GM18907 (cell line): ENCODE data around the gene PTPRJ.
"Not testable (repeated sequence)": the region's sequence is repeated elsewhere in the genome, so short reads cannot be mapped to it uniquely, and the experiment has no call there.

Experiments used
- ATAC-seq: cut with Tn5 transposase; IDR thresholded peaks from one replicate; pipeline ENCODE4 v1.9.1; 2021; ENCODE audit warnings: mild to moderate bottlenecking, moderate library complexity; ENCODE audit not compliant: unreplicated experiment

PTPRJ gene

DNA sequence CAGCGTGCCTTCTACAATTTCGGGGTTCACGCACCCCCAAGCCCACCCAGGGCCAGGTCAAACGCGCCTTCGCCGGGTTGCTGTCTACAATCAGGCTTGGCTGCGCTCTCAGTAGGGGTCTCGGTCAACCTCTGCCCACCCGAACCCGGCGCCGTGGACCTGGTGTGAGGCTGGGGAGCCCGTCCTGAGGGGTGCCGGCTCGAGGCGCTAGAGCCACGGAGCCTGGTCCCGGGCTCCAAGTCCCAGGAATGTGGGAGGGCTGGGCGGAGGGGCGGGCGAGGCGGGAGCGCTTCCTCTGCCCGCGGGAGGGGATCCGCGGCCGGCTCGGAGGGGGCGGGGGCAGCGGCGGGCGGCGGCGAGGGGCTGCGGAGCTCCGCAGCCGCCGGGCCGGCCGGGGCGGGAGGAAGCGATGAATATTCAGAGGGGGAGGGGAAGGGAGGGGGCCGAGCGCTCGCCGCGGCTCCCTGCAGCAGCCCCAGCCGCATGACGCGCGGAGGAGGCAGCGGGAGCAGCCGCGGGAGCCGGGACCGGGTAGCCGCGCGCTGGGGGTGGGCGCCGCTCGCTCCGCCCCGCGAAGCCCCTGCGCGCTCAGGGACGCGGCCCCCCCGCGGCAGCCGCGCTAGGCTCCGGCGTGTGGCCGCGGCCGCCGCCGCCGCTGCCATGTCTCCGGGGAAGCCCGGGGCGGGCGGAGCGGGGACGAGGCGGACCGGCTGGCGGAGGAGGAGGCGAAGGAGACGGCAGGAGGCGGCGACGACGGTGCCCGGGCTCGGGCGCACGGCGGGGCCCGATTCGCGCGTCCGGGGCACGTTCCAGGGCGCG, at the start of gene PTPRJ:
Gene PTPRJ, plus strand, starts transcription at position 472 of the 819 bp plus-strand sequence. CDS start 354 bp downstream, outside the sequence.
- ATAC-seq = peak; percentile 55

DNA sequence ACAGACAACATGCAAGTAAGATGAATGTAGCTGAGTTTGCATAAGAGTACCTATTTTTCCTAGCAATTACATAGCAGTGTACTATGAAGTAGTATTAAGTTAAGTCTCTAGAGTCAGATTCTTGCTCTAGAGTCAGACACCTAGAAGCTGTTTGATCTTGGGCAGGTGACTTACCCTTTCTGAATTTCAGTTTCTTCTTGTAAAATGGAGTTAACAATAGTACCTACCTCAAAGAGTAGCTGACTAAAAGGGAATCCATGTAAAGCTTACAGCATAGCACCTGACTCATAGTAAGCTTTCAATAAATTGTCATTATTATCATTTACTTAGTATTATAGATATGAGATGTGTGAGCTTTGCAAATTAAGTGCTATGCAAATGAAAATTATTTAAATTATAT, 47.8 kb upstream of the PTPRJ start:
- ATAC-seq = no peak

DNA sequence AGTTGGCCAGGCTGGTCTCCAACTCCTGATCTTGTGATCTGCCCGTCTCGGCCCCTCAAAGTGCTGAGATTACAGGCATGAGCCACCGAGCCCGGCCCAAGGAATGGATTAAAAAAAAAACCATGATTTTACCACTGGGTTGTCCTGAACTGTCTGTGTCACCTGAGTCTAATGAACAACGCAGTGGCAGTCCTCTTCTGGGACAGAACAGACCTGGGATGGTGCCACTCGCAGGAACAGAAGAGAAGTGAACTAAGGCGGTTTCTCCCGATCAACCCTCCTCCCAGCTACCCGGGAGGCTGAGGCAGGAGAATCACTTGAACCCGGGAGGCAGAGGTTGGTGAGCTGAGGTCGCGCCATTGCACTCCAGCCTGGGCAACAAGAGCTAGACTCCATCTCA, 46.6 kb upstream of the PTPRJ start:
- not testable (repeated sequence) for ATAC-seq

DNA sequence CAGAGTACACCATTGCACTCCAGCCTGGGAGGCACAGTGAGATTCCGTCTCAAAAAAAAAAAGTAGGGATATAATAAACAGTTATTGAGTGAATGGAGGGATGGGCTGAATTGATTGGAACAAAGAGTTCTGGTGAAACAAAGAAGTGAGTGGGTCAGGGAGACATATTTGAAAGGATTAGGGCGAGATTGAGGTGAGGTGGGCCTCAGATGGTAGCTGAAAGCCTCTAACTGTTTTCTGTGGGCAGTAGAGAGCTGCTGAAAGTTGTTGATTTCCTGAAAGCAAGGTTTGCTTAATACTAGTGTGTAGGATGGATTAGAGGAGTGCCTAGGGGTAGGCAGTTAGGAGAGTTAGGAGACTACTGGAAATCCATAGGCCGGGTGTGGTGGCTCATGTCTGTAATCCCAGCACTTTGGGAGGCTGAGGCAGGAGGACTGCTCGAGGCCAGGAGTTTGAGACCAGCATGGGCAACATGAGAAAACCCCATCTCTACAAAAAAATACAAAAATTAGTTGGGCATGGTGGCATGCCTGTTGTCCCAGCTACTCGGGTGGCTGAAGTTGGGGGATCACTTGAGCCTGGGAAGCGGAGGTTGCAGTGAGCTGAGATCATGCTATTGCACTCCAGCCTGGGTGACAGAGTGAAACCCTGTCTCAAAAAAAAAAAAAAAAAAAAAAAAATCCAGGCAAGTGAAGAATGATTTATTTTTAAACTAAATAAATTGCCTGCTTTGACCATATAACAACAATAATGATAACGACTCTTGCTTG, 41.4 kb upstream of the PTPRJ start:
- ATAC-seq = no peak

DNA sequence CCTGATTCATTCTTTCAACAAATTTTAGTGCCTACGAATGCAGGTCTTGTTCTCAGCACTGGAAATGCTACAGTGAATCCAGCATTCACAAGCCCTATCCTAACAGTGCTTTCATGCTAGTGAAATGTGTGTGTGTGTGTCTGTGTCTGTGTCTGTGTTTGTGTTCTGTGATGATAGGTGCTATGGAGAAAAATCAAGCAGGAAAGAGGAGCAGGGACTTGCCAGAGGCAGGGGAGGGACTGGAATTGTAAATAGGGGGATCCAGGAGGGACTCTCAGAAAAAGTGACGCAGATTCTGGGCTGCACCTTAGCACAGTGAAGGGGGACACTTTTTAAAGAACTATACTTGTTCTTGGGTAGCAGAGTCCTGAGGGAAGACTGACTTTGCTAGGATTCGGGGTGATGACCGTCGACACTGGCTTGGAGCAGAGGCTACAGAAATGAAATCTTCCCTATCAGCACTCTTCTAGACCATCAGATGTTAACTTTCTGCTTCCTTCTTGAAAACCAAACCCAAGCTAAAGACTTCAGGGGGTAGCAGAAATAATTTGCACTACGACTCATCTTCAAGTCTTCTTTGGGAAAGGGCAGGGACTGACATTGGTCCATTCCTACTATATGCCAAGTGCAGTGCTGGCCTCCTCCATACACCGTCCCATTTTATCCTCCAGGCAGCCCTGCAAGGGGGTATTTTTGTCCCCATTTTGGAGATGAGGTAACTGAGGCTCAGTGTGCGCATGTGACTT, 39.3 kb upstream of the PTPRJ start:
- no peak for ATAC-seq

DNA sequence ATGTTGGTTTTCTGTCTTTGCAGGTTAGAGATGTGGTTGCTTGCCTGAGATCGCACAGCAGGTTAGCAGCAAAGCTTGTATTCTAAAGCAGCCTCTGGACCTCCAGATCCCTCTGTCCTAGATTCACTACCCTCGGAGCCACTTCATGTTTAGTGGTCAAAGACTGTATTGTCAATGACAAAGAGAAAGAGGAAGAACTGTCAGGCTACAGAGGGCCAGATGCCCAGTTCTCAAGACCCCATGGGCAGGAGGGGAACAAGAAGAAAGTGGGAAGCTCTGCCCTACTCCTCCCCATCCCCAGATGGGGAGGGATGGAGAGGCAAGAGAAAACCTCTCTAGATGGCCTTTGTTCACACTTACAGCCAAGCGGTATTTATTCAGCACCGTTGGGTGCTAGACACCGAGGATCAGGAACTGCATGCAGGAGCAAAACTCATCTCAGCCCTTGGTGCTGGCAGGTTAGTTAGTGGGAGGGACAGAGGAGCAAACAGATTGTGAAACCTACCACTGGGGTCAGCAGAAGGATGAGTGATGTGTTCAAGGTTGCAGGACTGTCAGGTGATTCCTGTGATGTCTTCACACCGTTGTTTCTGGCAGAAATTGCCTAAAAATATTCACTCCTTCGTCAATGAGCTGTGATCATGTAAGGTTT, 38.3 kb upstream of the PTPRJ start:
- ATAC-seq = no peak

DNA sequence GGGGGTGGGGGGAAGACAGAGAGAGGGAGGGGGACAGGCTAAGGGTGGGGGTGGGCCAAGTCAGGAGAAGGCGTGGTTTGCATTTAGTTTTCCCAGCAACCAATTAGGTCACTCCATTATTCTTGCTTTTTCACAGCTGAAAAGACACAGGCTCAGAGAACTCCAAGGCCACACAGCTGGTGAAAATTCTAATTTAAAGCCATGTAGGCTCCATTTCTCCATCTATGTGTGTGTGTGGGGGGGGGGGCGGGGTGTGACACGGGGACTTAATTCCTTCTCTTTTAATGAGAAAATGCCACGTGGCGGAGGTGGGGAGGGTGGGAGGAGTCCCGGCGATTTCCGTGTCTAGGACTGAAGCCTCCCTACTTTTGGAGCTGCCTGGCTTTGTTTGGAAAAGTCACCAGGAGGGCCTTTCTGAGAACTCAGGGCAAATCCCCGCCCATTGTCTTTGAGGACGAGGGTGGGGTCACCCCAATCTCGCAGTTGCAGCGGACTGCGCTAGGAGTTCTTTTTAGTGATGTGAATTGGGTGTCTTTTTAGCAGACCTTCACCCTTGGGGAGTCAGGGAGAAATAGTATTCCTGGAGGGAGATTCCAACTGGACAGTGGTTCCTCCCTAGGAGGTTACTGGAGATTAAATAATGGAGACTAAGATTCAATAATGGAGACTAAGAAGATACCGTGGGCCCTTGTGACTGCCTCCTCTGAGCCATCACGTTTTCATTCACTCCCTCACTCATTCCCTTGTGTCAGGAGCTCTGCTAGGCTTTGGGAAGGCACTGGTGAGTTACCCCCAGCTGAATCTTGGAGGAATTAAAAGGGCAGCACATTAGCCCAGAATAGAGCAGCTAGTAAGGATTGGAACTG, 36.4 kb upstream of the PTPRJ start:
- no peak for ATAC-seq

DNA sequence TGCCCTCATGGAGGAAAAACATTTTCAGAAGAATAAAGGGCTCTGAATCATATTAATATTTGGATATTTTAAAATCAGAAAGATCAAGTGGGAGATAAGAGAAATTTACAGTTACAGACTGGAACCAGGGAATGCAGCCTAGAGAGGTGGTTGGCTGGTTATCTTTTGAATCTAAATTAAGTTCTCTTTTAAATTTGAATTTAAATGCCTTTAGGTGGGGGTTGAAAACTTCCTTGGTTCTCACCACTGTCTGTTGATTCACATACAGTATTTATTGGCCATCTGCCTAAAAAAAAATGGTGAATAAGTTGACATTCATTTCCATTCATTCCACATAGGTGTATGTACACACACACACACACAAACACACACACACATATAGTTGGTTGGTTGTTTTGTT, 35.7 kb upstream of the PTPRJ start:
- ATAC-seq = no peak

DNA sequence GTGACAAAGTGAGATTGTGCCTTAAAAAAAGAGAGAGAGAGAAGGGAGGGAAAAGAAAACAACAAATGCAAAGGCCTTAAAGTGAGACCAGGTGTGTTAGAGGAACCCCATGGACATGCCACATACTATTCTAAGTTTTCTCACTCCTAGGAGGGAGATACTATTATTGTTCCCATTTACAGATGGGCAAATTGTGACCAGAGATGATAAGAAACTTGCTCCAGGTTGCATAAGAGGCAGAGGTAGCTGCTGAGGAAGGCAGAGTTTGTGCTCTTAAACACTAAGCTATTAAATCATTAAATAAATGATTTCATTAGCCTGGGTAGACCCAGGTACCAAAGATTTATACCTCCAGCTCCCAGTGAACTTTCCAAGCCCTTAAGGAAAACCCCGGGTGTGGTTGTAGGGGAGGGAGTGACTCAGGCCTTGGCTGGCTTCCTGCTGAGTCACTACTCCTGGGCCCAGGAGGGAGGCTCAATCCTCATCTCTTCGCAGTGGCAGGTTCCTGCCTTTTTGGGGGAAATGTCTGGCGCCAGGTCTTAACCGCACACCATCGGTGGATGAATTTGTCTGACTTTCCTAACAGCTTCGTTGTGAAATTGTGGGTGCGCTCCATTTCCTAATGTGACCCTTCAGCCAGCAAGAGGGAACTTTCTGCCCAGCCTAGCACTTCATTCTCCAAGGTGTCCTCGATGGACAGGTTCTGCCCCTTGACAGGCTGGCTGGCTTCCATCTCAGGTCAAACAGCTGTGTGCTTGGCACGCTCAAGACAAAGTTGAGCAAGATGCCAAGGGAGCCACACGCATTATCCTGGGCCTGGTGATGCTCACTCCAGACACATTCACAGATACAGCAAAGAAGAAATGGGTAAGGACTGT, 33.4 kb upstream of the PTPRJ start:
- no peak for ATAC-seq

DNA sequence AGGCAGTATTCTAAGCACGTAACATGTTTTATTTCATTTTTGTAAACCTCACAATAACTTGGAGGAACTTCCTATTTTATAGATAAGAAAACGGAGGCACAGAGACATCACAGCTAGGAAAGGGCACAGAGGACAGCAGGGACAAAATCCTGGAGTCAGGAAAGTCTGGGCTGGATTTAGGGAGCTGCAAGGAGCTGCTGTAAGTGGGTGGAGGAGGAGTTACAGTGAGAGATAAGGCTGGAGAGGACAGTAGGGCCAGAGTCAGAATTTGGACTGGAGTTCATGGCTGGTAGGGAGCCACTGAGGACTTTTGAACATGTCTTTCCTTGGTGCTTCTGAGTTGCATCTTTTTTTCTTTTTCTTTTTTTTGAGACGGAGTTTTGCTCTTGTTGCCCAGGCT, 32.2 kb upstream of the PTPRJ start:
- no peak for ATAC-seq

DNA sequence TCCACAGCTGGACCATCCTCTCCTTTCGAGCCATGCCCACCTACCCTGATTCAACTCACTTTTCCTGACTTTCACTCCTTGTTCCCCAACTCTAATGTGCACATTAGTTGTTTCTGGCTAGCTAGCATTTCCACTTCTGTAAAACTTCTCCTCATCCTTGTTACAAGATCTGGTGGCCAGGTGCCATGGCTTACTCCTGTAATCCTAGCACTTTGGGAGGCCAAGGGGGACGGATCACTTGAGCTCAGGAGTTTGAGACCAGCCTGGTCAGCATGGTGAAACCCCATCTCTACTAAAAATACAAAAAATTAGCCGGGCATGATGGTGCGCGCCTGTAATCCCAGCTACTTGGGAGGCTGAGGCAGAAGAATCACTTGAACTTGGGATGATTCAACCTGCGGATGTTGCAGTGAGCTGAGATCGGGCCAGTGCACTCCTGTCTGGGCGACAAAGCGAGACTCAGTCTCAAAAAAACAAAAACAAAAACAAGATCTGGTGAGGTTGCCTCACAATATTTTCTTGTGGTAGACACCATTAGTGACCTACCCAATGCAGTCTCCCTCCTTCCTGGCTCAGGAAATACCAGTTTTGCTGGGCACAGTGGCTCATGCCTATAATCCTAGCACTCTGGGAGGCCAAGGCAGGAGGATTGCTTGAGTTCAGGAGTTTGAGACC, 31.2 kb upstream of the PTPRJ start:
- ATAC-seq = not testable (repeated sequence)

DNA sequence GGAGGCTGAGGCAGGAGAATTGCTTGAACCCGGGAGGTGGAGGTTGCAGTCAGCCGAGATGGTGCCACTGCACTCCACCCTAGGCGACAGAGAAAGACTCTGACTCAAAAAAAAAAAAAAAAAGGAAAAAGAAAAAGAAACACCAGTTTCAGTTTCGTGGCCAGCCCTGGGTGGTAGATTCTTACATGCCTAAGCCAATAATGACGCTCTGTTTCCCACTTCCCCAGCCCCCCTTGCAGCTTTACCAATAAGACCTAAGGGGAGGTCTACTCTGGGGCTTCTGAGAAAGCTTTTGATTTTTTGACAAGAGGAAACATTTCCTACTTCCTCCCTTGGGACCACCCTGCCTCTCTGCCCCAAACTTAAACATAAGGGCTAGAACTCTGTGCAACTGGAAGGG, 30.0 kb upstream of the PTPRJ start:
- peak; percentile 90 for ATAC-seq

DNA sequence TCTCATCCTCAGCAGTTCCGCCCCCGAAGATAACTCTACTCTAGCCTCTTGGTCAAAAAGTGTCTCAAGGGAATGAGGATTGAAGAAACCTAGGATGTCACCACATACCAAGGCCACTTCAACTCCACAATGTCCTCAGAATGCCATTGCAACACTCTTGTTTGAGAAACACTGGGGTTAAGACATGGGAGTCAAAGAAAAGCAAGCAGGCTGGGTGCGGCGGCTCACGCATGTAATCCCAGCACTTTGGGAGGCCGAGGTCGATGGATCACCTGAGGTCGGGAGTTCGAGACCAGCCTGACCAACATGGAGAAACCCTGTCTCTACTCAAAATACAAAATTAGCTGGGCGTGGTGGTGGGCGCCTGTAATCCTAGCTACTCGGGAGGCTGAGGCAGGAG, 28.9 kb upstream of the PTPRJ start:
- ATAC-seq = not testable (repeated sequence)

DNA sequence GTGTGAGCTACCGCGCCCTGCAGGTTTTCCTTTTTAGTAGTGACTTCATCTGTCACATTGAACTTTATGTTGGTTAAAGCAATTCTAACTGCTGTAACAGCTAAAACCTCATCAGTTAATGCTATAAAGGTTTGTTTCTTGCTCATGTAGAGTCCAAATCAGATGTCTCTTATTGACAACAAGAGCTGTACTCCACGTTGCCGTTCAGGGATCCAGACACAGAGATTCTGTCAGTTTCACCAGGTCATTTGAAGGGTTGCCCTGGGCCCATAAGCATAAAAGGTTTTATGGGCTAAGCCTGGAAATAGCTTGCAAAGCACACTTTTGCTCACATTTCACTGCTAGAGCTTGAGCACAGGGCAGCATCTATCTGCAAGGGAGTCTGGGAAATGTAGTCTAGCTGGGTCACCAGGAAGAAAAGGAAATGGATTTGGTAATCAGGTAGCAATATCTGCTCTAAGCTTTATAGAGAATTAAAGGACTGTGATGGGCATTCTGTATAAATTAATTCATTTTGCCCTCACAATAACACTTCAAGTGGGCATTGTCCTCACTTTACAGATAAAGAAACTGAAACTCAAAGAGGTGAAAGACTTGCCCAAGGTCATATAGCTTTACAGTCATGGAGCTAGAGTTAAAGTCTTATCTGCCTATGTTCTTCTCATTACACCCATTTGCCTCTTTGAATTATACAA, 25.2 kb upstream of the PTPRJ start:
- no peak for ATAC-seq

DNA sequence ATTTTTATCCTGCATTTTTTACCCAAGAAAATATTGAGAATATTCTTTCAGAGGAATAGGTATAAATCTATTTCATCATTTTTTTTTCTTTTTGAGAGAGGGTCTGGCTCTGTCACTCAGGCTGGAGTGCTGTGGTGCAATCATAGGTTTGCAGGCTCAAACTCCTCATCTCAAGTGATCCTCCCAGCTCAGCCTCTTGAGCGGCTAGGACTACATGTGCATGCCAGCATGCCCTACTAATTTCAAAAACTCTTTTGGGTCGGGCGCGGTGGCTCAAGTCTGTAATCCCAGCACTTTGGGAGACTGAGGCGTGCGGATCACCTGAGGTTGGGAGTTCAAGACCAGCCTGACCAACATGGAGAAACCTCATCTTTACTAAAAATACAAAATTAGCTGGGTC, 20.3 kb upstream of the PTPRJ start:
- ATAC-seq = no peak

DNA sequence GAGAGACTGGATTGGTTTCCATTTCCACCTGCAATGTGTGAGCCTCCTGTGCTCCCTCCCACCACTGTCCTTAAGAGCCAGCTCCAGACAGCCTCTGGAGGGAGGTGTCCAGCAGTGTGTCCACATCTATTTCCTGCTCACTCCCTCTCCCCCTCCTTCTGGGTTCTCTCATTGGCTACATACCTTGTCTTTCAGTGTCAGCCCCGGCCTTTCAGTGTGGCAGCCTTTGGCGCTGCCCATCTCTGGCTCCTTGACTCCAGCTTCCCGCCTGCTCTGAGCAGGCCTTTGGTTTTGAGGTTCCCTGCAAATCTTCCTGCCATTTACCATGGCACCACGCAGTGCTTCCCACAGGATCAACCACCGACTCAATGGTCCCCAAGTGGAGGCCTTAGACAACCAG, 19.0 kb upstream of the PTPRJ start:
- ATAC-seq = no peak

DNA sequence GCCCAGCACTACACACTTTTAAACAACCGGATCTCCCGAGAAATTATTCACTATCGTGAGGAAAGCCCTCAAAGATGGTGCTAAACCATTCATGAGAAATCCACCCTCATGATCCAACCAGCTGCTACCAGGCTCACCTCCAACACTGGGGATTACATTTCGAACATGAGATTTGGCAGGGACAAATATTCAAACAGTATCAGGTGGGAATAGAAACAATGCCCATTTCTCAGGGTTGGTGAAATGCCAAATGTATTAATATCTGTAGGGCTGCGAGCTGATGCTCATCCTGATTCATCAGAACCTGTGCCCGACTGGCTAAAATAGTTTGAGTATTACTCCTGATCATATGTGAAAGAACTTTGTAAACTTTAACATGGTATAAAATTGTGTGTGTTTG, 15.8 kb upstream of the PTPRJ start:
- no peak for ATAC-seq
